GM12878 (cell line): Measurements from ENCODE around the gene EYS. TPM values are rescaled to one million over a fixed set of nuclear protein-coding genes. Genes with fewer than 3 reads are reported as not detected.

Source experiments
- ATAC-seq: fragments of 200-7000 bp; cut with Tn5 transposase; 3 replicates; pipeline ENCODE4 v1.9.1; 2020; ENCODE audit warnings: mild to moderate bottlenecking, moderate library complexity
- BruUV-seq: library from RNA; stranded (reverse); fragments of 400-500 nt; replicated peaks from 2 replicates; lab custom pipeline; 2021; lab: Mats Ljungman, UMichigan
- CTCF ChIA-PET: fragments of 300-600 bp; sonication (Branson Sonifier 250); formaldehyde crosslinking; extraction: SDS; loops from one replicate; lab custom pipeline; 2021; ENCODE audit warnings: inconsistent platforms; lab: Yijun Ruan, JAX
- POLR2A ChIA-PET: fragments of 350-600 bp; formaldehyde crosslinking; extraction: SDS; loops from one replicate; lab custom pipeline; 2021; ENCODE audit warnings: inconsistent platforms; lab: Charles Lee
- RAD21 ChIA-PET: fragments of 300-600 bp; sonication (Branson Sonifier 250); formaldehyde crosslinking; loops from one replicate; lab custom pipeline; 2023; ENCODE audit warnings: antibody characterized with exemption; ENCODE audit not compliant: unreplicated experiment; lab: Charles Lee
- SMC1A ChIA-PET: fragments of 300-600 bp; sonication (Branson Sonifier 250); formaldehyde crosslinking; loops from one replicate; lab custom pipeline; 2023; ENCODE audit not compliant: unreplicated experiment, uncharacterized antibody; lab: Charles Lee
- DNase-seq: peaks from one replicate; pipeline ENCODE4 v3.0.0-alpha.2; 2011; ENCODE audit warnings: low read depth, low spot score
- FAIRE-seq: peaks from 3 replicates; lab custom pipeline; 2011; peaks lifted over from hg19 to GRCh38; lab: Jason Lieb, UNC
- H2AFZ ChIP-seq: 2 replicates; pipeline ENCODE4 v1.6.0; 2011; ENCODE audit warnings: low read depth, low read length, control low read depth; ENCODE audit not compliant: control insufficient read depth
- H3K27ac ChIP-seq: 2 replicates; pipeline ENCODE4 v1.5.1; 2011; ENCODE audit warnings: control low read depth; ENCODE audit not compliant: control insufficient read depth, insufficient read depth
- H3K27me3 ChIP-seq, 2 experiments: replicated peaks in 1 of 2; 2 replicates each; pipeline versions ENCODE4 v1.6.0 to v1.6.1; 2011; ENCODE audit warnings: low read length in 1 of 2; ENCODE audit not compliant: control insufficient read depth in 2 of 2, insufficient read depth in 2 of 2
- H3K36me3 ChIP-seq, 2 experiments: 2 replicates each; pipeline ENCODE4 v1.5.1; 2011; ENCODE audit warnings: low read length in 1 of 2; ENCODE audit not compliant: control insufficient read depth in 2 of 2, insufficient read depth in 2 of 2
- H3K4me1 ChIP-seq: 2 replicates; pipeline ENCODE4 v1.6.1; 2011; ENCODE audit warnings: mild to moderate bottlenecking, low read length, moderate library complexity, mixed read lengths; ENCODE audit not compliant: control insufficient read depth, insufficient read depth
- H3K4me2 ChIP-seq: 2 replicates; pipeline ENCODE4 v1.6.0; 2011; ENCODE audit warnings: control low read depth; ENCODE audit not compliant: control insufficient read depth, insufficient read depth
- H3K4me3 ChIP-seq: fragments of 200-600 bp; sonication (generic); 2 replicates; pipeline ENCODE4 v1.5.1; 2016
- H3K79me2 ChIP-seq: 2 replicates; pipeline ENCODE4 v1.6.0; 2011; ENCODE audit warnings: low read length; ENCODE audit not compliant: control insufficient read depth, insufficient read depth
- H3K9ac ChIP-seq: 2 replicates; pipeline ENCODE4 v1.8.0; 2011; ENCODE audit warnings: low read length, control low read depth, mixed read lengths; ENCODE audit not compliant: control insufficient read depth, insufficient read depth
- H3K9me3 ChIP-seq: replicated peaks from 3 replicates; pipeline ENCODE4 v1.5.1; 2011; ENCODE audit warnings: mild to moderate bottlenecking, low read length; ENCODE audit not compliant: control insufficient read depth, insufficient read depth
- H4K20me1 ChIP-seq: 2 replicates; pipeline ENCODE4 v1.6.0; 2011; ENCODE audit not compliant: control insufficient read depth, insufficient read depth
- BHLHE40 ChIP-seq, 2 experiments: fragments of 450-650 bp in 1 of 2; IDR thresholded peaks; 2 replicates each; pipeline ENCODE4 v1.6.1; 2011 to 2017; ENCODE audit warnings: low read depth in 2 of 2, borderline replicate concordance in 1 of 2, improper control_type of control experiment in 1 of 2, low read length in 1 of 2, mild to moderate bottlenecking in 1 of 2
- CEBPB ChIP-seq, 2 experiments: fragments of 150-350 bp in 1 of 2; IDR thresholded peaks; 2 replicates each; pipeline ENCODE4 v1.6.1; 2012 to 2014; ENCODE audit warnings: low read depth in 2 of 2, low read length in 2 of 2, borderline replicate concordance in 1 of 2, inconsistent platforms in 1 of 2
- CHD4 ChIP-seq: fragments of 200-600 bp; sonication (generic); IDR thresholded peaks from 2 replicates; pipeline ENCODE4 v1.6.1; 2016; ENCODE audit warnings: mild to moderate bottlenecking
- ELK1 ChIP-seq: IDR thresholded peaks from 2 replicates; pipeline ENCODE4 v1.6.1; 2012; ENCODE audit warnings: low read depth, low read length, improper control_type of control experiment
- ETV6 ChIP-seq, 2 experiments: fragments of 450-650 bp in 1 of 2; IDR thresholded peaks in 1 of 2; conservative IDR thresholded peaks in 1 of 2; 2 replicates each; pipeline ENCODE4 v1.6.1; 2014; ENCODE audit warnings: antibody characterized with exemption in 1 of 2, borderline replicate concordance in 1 of 2, low read depth in 1 of 2, mild to moderate bottlenecking in 1 of 2, moderate library complexity in 1 of 2
- HDAC6 ChIP-seq: fragments of 200-600 bp; sonication (generic); IDR thresholded peaks from one replicate; pipeline ENCODE4 v1.8.0; 2017; ENCODE audit warnings: antibody characterized with exemption; ENCODE audit not compliant: unreplicated experiment
- IRF4 ChIP-seq: IDR thresholded peaks from 2 replicates; pipeline ENCODE4 v1.6.1; 2011; ENCODE audit warnings: low read depth, low read length
- MXI1 ChIP-seq: fragments of 150-350 bp; IDR thresholded peaks from 2 replicates; pipeline ENCODE4 v1.6.1; 2011; ENCODE audit warnings: low read depth, mild to moderate bottlenecking, inconsistent platforms, low read length, improper control_type of control experiment
- NFYA ChIP-seq: IDR thresholded peaks from 2 replicates; pipeline ENCODE4 v1.6.1; 2011; ENCODE audit warnings: low read depth, mild to moderate bottlenecking, low read length, improper control_type of control experiment, borderline replicate concordance
- NR2C1 ChIP-seq: fragments of 450-650 bp; IDR thresholded peaks from 2 replicates; pipeline ENCODE4 v1.6.1; 2017; ENCODE audit warnings: antibody characterized with exemption, mild to moderate bottlenecking, moderate library complexity
- PKNOX1 ChIP-seq: fragments of 450-650 bp; IDR thresholded peaks from 2 replicates; pipeline ENCODE4 v1.6.1; 2016; ENCODE audit warnings: mild to moderate bottlenecking
- POLR2A ChIP-seq: IDR thresholded peaks from 2 replicates; pipeline ENCODE4 v1.6.1; 2011; ENCODE audit warnings: low read depth, mild to moderate bottlenecking, low read length
- REST ChIP-seq: IDR thresholded peaks from 2 replicates; pipeline ENCODE4 v1.6.1; 2012; ENCODE audit warnings: mild to moderate bottlenecking, low read depth, low read length
- SMAD5 ChIP-seq: IDR thresholded peaks from 2 replicates; pipeline ENCODE4 v1.6.1; 2016; ENCODE audit warnings: antibody characterized with exemption, low read depth
- SP1 ChIP-seq: IDR thresholded peaks from one replicate; pipeline ENCODE4 v1.6.1; 2011; ENCODE audit warnings: low read depth, low read length
- SREBF1 ChIP-seq: IDR thresholded peaks from 2 replicates; pipeline ENCODE4 v1.6.1; 2012; ENCODE audit warnings: mild to moderate bottlenecking, low read length
- in situ Hi-C: fragments of 300-500 bp; cut with MboI; formaldehyde crosslinking; loops from 9 replicates; pipeline ENCODE4 v1.14.3; 2018; ENCODE audit warnings: mixed read lengths
- intact Hi-C: fragments of 100-400 bp; cut with micrococcal nuclease; formaldehyde crosslinking; loops from one replicate; pipeline ENCODE4 v1.14.2; 2022; ENCODE audit not compliant: unreplicated experiment
- polyA plus RNA-seq, 11 experiments: library from polyadenylated mRNA; depleted of rRNA in 4 of 11; unstranded in 6 of 11; stranded (reverse) in 5 of 11; fragments of >200 nt; fragmentation: Nextera tagmentation in 4 of 11; fragmentation: Illumina TruSeq in 1 of 11; extraction: Ambion mirVana in 4 of 11; extraction: Trizol in 1 of 11; gene quantifications; 1 replicate in 1 of 11; 2 replicates in 10 of 11; pipeline versions ENCODE4 v1.2.1 to v1.2.3, GENCODE V29; 2011 to 2016; ENCODE audit warnings: inconsistent platforms in 2 of 11, missing spikeins in 2 of 11, low read depth in 1 of 11
- total RNA-seq, 4 experiments: library from RNA; depleted of rRNA in 3 of 4; stranded (reverse); fragments of >200 nt in 3 of 4; fragmentation: Illumina TruSeq in 1 of 4; extraction: Trizol in 1 of 4; gene quantifications; 2 replicates each; pipeline versions ENCODE4 v1.2.1 to v1.2.3, GENCODE V29; 2013 to 2021

Gene EYS
- total and polyA plus RNA-seq, 10 of the 15 experiments (the other 5 are each of a cell fraction or from before 2014, with no cell fraction given), result under 0.01 to 0.14 (median 0.02) TPM; not detected in 1

- intact Hi-C loops, result no loop called here
- RAD21 ChIA-PET, result no interaction called here
- POLR2A ChIA-PET, result no interaction called here
- Histone ChIP-seq H2AFZ (no peak overlapping the region), H3K27ac (no peak overlapping the region), H3K9ac (no peak overlapping the region), H4K20me1 (no peaks in the 10 kb centered on the region), H3K27me3 (no peaks in the 10 kb centered on the region), H3K9me3 (no peaks in the 10 kb centered on the region), H3K4me1 (no peaks in the 10 kb centered on the region), H3K36me3 (no peaks in the 10 kb centered on the region), H3K4me2 (no peak overlapping the region), H3K4me3 (no peak overlapping the region), H3K79me2 (no peaks in the 10 kb centered on the region)
- no TSS peak for BruUV-seq
- SMC1A ChIA-PET, result no interaction called here
- in situ Hi-C loops, result no loop called here
- DNase-seq (no peak), FAIRE-seq (no peak), ATAC-seq (no peak)
- CTCF ChIA-PET, result no interaction called here
- TF ChIP-seq NFYA (no peak), REST (no peak), NR2C1 (no peak), CEBPB (IDR thresholded peaks at IDR 0.05; ENCODE audit: borderline replicate concordance in 1 of 2, low read depth in 2 of 2, low read length in 2 of 2) (no peak), SREBF1 (no peak), SP1 (no peak), BHLHE40 (IDR thresholded peaks at IDR 0.05; ENCODE audit: borderline replicate concordance in 1 of 2, low read depth in 2 of 2, low read length in 1 of 2) (no peak), ELK1 (no peak), MXI1 (no peak), HDAC6 (no peak), IRF4 (no peak), PKNOX1 (no peak), POLR2A (no peak), SMAD5 (no peak), CHD4 (no peak), ETV6 (conservative IDR thresholded peaks at IDR 0.05 in 1 of 2, IDR thresholded peaks at IDR 0.05 in 1 of 2; ENCODE audit: borderline replicate concordance in 1 of 2, low read depth in 1 of 2) (no peak)
These were observed 1413.7 kb downstream of the EYS start for GRCh38 chr6:64293298-64293697.
